ENCODE measurements around the gene CD34.

The CD34 gene

GRCh38 chr1:207871117-207871649 is 39.7 kb downstream of the CD34 start:
- no peak for DNase-seq

GRCh38 chr1:207870306-207871031 is 40.5 kb downstream of the CD34 start:
- DNase-seq, result no peak

DNA sequence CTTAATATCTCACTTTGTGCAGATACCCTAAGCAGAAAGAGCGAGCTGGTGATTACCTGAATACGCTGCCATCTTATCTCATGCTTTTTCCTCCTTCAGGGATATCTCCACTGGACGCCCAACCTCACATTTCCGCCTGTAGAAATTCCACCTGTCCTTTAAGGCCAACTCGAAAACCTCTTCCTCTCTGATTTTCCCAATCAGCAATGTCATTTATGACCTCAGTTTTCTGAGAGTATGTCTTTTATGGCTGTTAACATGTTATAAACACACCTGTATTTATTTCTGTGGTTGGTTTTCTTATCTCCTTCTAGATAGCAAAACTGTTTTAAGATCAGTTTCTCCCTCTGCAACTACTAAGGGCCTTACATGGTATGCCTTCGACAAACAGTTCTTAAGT is 41.1 kb downstream of the CD34 start:
- DNase-seq, result no peak

DNA sequence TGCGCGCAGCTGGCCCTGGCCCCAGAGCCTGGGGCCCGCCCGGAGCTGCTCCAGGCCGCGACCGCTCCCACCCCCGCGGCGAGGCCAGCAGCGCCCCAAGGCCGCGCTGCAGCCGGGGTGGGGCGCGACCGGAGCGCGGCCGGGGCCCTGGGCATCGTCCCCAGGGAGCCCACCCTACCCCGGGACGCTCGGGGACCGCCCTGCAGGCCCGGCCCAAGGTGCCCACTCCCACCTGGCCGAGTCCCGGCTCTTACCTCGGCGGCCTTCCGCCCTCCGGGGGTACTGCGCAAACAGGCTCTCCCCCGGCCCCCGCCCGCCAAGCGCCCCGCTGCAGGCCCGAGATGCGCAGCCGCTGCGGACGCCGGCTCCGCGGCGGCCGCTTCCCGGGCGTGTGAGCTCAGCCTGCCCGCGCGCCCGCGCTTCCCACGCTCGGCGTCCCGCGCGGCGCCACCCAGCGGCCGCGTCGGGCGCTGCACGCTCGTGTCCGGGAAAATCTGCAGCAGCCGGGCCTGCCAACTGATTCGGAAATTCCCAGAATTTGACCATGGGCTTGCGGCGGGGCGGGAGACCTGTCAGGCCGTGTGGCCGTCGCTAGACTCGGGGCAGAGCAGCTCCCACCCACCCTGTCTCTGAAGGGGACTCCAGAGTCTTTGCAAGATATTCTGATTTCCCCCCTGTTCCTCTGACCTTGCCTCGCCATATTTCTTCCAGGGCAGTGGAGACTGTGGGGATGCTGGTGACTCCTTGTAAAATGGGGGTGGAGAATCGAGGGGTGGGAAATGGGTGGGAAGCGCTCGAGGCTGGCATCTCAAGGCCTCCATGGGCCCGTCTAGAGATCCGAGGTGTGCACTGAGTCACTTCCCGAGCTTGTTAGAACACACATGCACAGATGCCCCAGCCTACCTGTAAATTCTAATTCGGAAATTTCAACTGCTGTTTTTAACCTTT is 41.9 kb downstream of the CD34 start:
- DNase-seq, result peak; percentile 55

DNA sequence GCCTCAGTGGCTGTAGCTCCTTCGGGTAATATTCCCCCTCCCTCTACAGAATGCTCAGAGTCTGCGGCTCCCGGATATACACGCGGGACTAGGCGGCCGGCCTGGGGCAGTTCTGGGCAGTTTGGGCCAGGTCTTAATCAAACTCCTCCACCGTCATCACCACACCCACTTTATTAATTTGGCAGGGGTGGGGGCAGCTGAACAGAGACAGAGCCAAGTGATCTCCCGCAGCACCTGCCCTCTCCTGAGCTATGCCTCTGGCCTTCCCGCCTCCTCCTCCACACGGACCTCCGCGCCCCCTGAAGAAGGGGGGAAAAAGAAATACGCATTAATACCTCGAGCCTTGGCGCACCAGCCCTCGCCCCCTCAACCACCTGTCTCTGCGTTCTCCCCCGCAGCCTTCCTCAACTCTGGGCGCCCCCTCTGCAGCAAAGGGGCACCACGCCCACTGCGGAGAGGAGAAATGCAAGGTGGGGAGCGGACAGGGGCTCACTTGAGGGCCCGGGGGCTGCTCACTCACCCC is 42.6 kb downstream of the CD34 start:
- no peak for DNase-seq

- DNase-seq, result no peak
Measured at GRCh38 chr1:207867136-207868109, 43.5 kb downstream of the CD34 start.

DNA sequence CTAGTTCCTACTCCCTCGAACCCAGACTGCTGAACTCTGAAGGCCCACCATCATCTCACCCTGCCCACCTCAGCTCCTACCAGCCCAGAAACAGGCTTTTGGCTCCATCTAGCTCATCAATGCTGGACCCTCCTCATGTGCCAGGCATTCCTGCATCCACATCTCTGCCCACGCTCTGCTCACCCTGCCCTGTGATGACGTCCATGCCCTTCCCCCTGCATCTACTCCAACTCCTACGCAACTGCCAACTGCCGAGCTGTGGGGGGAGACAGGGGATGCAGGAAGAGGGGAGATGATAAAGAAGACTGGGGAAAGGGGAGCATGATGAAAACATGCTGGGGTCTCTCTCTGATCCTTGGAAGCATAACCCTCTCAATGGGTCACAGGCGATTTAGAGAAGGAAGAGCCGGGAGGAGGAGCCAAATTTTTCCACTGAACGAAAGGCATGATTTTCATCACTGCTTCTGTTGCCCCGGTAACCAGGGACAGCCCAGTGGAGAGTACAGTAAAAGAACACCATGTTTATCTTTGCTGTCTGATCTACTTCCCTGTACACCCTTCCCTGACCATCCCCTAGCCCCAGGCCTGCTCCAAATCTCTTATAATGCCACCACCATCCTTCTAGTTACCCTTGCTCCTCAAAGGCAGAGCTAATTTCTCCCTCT is 44.3 kb downstream of the CD34 start:
- DNase-seq, result peak; percentile 43

- no peak for DNase-seq
Measured at GRCh38 chr1:207863893-207864535, 46.9 kb downstream of the CD34 start.

DNA sequence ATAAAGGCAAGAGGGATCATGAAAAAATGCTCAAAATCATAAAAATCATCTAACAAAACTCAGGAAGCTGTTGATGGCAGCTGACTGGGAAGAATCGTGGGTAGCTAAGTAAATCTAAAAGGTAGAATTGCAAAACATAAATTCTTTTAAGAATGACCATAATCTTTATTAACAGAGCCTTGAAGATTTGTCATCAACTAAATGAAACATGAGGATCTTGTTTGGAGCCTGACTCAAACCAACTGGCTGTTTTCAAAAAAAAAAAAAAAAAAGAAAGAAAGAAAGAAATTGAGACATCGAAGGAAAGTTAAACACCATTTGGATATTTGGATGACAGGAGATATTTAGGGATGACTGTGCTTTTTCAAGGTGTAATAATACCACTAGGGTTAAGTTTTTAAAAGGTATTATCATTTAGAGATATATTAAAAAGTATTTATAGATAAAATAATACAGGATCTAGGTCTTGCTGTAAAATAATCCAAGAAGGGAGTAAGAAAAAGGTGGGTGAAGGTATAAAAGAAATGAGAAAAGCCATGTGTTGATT is 48.6 kb downstream of the CD34 start:
- DNase-seq, result no peak

GRCh38 chr1:207861442-207862177 is 49.3 kb downstream of the CD34 start:
- DNase-seq, result no peak

DNA sequence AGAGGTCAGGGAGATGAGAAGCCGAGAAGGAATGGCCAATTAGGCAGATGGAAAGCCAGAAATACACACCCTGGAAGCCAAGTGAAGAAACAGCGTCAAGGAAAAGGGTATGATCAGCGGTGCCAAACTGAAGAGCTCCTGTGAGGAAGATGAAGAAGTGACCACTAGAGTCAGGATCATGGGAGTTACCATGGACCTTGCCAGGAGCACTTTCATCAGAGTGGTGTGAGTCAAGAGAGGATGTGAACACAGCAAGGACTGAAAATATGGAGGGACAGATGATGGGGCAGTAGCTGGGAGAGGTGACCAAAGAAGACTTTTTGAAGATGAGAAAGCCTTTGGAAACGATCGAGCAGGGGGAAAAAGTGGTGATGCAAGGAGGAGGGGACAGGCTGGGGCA is 50.4 kb downstream of the CD34 start:
- DNase-seq, result no peak

DNA sequence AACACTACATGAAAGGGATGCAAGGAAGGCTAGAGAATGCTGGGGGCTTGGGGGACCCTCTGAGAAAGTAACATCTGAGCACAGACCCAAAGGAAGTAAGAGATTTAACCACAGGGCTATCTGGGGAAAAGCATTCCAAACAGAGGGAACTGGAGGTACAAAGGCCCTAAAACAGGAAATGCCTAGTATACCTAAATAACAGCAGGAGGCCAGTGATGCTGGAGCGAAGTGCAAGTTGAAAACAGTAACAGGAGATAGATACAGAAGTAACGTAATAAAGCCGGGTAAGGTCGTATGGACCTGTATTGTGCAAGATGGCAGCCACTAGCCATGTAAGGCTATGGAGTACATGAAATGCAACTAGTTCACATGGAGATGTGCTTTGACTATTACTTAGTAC is 52.1 kb downstream of the CD34 start:
- no peak for DNase-seq

- DNase-seq, result no peak
Measured at GRCh38 chr1:207858281-207858680, 52.6 kb downstream of the CD34 start.

DNA sequence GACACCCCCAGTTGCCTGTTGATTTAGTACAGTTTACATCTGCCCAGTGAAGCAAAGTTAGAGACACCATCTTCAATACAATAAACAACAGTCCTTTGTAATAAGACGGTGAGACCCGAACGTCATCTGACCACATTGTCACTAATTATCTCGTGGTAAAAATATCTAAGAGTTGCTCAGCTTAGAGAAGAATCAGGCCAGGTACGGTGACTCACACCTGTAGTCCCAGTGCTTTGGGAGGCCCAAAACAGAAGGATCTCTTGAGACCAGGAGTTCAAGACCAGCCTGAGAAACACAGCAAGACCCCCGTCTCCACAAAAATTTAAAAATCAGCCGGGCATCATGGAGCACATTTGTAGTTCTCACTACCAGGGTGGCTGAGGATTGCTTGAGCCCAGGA is 53.5 kb downstream of the CD34 start:
- DNase-seq, result no peak

DNA sequence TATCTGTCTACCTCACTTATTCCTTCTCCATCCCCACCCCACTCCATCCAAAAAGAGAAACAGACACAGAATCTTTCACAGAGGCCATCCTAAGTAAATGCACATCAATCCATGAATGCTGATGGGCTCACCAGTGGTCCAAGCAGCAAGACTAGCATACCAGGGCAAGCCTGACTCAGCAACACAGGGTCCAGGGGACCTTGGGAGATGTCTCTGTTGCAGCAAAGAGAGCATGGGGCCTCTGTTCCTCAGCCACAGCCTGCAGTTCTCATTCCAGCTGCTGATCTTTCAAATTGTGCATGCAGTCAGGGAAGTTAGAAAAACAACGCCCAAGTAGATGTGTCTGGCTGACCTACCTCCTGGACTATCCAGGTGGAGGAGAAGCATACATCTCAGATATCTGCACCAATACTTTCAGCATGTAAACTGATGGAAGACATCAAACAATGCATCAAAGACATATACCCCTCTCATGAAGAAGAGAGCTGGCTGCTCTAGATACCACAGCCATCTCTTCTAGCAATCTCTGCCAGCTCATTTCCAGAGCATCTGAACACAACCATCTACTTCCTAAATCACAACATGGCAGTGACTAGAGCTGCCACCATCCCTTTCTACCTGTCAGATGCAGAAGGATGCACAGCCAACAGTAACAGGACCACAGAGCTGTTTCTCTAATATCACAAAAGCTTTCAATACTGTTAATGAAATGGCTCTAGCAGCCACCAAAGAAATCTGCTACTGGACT is 54.5 kb downstream of the CD34 start:
- no peak for DNase-seq

DNA sequence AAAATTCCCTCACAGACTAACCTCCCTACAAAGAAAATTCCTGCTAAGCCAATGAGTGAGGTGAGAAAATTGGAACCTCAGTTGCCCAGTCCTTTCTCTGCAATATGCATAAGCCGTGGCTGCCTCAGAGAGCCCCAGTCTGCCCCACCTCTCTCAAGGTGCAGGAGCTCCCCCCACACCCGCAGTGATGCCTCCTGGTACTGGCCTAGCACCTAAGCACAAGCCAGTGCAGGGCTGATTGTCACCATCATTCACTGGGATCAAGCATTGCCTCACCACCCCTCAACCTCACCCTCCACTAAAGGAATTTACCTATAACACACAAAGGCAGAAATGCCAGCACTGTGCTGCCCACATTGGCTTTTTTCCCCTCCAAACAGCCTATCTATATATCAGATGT is 56.9 kb downstream of the CD34 start:
- no peak for DNase-seq

DNA sequence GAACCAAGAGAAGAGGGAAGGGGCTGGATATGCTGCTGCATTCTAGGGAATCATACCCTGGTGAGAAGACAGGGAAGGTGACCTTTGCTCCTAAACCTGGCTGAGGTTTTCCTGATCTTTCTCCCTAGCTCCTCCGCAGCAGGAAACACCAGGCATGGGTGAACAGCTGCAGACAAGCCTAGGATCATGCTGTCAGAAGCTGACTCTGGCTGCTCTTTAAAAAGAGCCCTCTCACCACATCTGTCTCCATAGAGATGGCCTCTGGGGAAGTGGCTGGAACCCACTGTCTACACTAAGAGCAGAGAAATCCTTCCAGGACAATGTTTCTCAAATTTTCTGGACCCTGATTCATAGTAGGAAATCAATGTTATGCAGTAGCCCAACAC is 57.6 kb downstream of the CD34 start:
- no peak for DNase-seq

- no peak for DNase-seq
Measured at GRCh38 chr1:207852576-207853371, 58.2 kb downstream of the CD34 start.

GRCh38 chr1:207851696-207852095 is 59.2 kb downstream of the CD34 start:
- no peak for DNase-seq
